WERI-Rb-1 (cell line): Measurements from ENCODE around the gene AP5S1.

Source experiments
- DNase-seq: peaks from one replicate; pipeline ENCODE4 v3.0.0-alpha.2; 2020
- H3K27ac ChIP-seq: fragments of 250-450 bp; sonication (Bioruptor Pico); 2 replicates; pipeline ENCODE4 v1.5.1; 2020; ENCODE audit warnings: mild to moderate bottlenecking, moderate library complexity
- H3K27me3 ChIP-seq: fragments of 250-450 bp; sonication (Bioruptor Pico); 2 replicates; pipeline ENCODE4 v1.5.1; 2021; ENCODE audit warnings: mild to moderate bottlenecking, low read depth, moderate library complexity; ENCODE audit not compliant: insufficient read depth, severe bottlenecking
- H3K36me3 ChIP-seq: fragments of 250-450 bp; sonication (Bioruptor Pico); 2 replicates; pipeline ENCODE4 v1.5.1; 2020; ENCODE audit warnings: mild to moderate bottlenecking, moderate library complexity
- H3K4me3 ChIP-seq: 2 replicates; pipeline ENCODE4 v1.5.1; 2011; ENCODE audit warnings: low read depth, mild to moderate bottlenecking, control low read depth, low read length
- H3K9me3 ChIP-seq: fragments of 250-450 bp; sonication (Bioruptor Pico); 2 replicates; pipeline ENCODE4 v1.5.1; 2021; ENCODE audit warnings: mild to moderate bottlenecking, moderate library complexity; ENCODE audit not compliant: severe bottlenecking
- CTCF ChIP-seq: IDR thresholded peaks from 2 replicates; pipeline ENCODE4 v1.5.1; 2011; ENCODE audit warnings: low read depth, mild to moderate bottlenecking, control low read depth, inconsistent platforms, low read length

Gene AP5S1

GRCh38 chr20:3798908-3799248 is 21.5 kb upstream of the AP5S1 start:
- Histone ChIP-seq H3K4me3 (no peak overlapping the region), H3K27me3 (no peaks in the 10 kb centered on the region), H3K27ac (no peak overlapping the region)

GRCh38 chr20:3800256-3800877 is 20.0 kb upstream of the AP5S1 start:
- no peak overlapping the region for H3K4me3 ChIP-seq
- H3K27ac ChIP-seq: no peak overlapping the region
- no peaks in the 10 kb centered on the region for H3K9me3 ChIP-seq
- no peaks in the 10 kb centered on the region for H3K27me3 ChIP-seq
- TF ChIP-seq CTCF: no peak
- H3K36me3 ChIP-seq: peaks cover 59% of the 10 kb centered on the region
- no peak for DNase-seq

More at GRCh38 chr20:3798908-3799248, 21.5 kb upstream of the AP5S1 start:
- no peak for TF ChIP-seq CTCF
- Histone ChIP-seq H3K9me3 (no peaks in the 10 kb centered on the region), H3K36me3 (peaks cover 49% of the 10 kb centered on the region)
- no peak for DNase-seq

DNA sequence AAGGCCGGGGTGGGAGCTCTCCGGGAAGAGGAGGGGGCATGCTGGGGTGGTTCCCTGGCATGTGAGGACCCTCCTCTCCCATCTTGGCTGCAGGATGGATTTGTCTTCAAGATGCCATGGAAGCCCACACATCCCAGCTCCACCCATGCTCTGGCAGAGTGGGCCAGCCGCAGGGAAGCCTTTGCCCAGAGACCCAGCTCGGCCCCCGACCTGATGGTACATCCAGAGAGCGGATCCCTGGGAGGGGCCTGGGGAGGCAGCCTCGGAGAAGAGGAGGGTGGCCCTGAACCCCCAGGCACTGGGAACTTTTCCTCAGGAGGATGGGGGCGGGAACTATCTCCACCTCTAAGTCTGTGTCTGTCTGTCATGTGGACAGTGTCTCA is 19.5 kb upstream of the AP5S1 start:
- no peaks in the 10 kb centered on the region for H3K27me3 ChIP-seq
- H3K36me3 ChIP-seq: peaks cover 63% of the 10 kb centered on the region
- no peak overlapping the region for H3K4me3 ChIP-seq
- no peak for DNase-seq
- no peak overlapping the region for H3K27ac ChIP-seq
- no peaks in the 10 kb centered on the region for H3K9me3 ChIP-seq
- TF ChIP-seq CTCF: no peak

DNA sequence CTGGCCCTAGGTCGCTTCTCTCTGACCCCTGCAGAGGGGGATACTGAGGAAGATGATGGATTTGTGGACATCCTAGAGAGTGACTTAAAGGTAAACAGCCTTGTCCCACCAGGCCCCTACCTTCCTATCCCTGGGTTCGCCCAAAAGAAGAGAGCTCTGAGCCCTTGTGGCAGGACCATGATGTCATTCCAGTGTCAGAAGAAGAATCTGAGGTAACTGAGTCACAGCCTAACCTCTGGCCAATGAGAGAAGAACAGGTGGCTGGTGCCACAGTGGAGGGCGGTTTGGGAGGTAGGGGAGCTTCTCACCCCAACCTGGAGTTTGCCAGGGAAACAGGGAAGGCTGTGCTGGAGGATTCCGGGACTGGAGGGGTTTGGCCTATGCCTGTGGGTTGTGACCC is 19.0 kb upstream of the AP5S1 start:
- TF ChIP-seq CTCF: no peak
- H3K9me3 ChIP-seq: no peaks in the 10 kb centered on the region
- no peak for DNase-seq
- no peak overlapping the region for H3K4me3 ChIP-seq
- H3K27me3 ChIP-seq: no peaks in the 10 kb centered on the region
- peaks cover 68% of the 10 kb centered on the region for H3K36me3 ChIP-seq
- no peak overlapping the region for H3K27ac ChIP-seq

- DNase-seq: no peak
Measured at GRCh38 chr20:3801846-3802245, 18.5 kb upstream of the AP5S1 start.

More at GRCh38 chr20:3801846-3802245, 18.5 kb upstream of the AP5S1 start:
- peaks cover 69% of the 10 kb centered on the region for H3K36me3 ChIP-seq
- no peaks in the 10 kb centered on the region for H3K9me3 ChIP-seq
- no peak overlapping the region for H3K4me3 ChIP-seq
- H3K27ac ChIP-seq: no peak overlapping the region
- no peaks in the 10 kb centered on the region for H3K27me3 ChIP-seq
- no peak for TF ChIP-seq CTCF
